Measurements from ENCODE around the gene SPINK8.

DNA sequence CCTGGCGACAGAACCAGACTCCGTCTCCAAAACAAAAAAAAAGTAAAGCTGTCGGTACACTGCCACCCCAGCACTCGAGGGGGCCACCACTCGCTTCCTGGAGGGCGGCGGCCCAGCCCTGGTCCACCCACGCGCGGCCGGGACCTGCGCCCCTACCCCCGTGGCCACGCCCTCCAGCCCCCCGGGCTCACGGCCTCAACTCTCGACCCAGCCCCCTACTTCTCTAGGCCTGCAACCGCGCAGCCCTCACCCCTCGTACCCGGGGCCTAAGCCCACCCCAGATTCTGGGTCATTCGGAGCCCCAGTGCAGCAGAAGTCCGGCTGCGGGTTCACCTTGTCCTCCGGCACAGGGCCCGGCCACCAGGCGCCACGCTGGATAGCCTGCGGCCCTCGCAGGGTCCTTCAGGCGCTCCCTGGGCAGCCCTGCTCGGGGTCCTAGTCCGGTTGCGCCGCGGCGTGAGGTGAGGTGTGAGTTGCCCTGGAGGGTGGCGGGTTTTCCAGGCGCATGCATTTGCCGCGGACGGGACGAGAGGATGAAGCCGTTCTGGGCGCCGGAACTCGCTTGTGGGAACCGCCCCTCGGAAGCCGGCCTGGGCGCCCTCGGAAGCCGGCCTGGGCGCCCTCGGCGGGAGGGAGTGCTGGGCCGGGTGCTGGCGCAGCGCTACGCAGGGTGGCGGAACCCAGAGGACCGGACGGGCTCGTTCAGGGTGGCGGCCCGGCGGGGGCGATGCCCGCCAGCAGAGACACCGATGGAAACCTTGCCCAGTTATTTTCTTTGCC lies 32.3 kb downstream of the SPINK8 start, which contains the start of gene NME6:
- TF ChIP-seq CTCF (IDR thresholded peaks at IDR 0.05), result no peak
- no peak for TF ChIP-seq EZH2 (IDR thresholded peaks at IDR 0.05; ENCODE audit: borderline replicate concordance, insufficient read depth, low read depth, low read length, poor library complexity, severe bottlenecking)

All from B cell (primary cell).